Mammary epithelial cell (primary cell): Measurements from ENCODE around the gene SMIM36.

Experiments used
- EZH2 ChIP-seq: IDR thresholded peaks from 2 replicates; pipeline ENCODE4 v1.6.1; 2012; ENCODE audit warnings: low read length, inconsistent platforms, borderline replicate concordance
- TF ChIP-seq, protein P1 (sequence below), 2 donors: IDR thresholded peaks in 1 of 2; conservative IDR thresholded peaks in 1 of 2; 2 replicates each; pipeline ENCODE4 v1.5.1; 2011 to 2012; ENCODE audit warnings: inconsistent platforms in 2 of 2, low read length in 2 of 2, mild to moderate bottlenecking in 2 of 2, control low read depth in 1 of 2, low read depth in 1 of 2; ENCODE audit not compliant: insufficient read depth in 1 of 2; ENCODE audit errors: extremely low read depth in 1 of 2

DNA sequence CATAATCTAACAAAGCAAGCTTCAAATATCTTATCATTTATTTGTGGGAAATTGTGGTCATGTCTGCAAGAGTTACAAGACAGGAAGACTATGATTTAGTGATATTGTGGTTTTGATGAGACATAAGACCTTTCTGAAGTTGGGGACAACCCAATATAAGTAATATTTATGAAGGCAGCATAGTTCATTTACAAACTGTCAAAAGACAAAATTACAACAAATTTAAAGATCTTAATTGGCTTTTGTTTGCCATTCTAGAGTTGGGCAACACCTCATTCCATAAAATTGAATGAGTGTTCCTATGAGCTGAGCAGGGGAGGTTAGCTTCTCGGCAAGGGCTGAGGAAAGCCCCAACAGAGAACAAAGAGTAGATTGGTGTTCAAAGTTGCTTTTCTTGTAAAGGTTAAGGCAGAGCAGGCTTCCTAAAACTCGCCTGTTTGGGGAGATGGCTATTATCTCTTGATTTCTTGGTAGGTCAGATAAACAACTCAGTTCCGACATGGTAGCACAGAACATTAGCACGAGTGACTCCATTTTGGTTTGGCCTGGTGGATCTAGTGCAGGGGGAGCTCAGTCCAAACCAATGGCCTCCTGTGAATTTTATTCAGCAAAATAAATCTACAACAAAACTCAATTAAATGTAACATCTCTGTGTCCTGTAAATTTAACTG is 78.8 kb downstream of the SMIM36 start:
- TF ChIP-seq, protein P1, sequence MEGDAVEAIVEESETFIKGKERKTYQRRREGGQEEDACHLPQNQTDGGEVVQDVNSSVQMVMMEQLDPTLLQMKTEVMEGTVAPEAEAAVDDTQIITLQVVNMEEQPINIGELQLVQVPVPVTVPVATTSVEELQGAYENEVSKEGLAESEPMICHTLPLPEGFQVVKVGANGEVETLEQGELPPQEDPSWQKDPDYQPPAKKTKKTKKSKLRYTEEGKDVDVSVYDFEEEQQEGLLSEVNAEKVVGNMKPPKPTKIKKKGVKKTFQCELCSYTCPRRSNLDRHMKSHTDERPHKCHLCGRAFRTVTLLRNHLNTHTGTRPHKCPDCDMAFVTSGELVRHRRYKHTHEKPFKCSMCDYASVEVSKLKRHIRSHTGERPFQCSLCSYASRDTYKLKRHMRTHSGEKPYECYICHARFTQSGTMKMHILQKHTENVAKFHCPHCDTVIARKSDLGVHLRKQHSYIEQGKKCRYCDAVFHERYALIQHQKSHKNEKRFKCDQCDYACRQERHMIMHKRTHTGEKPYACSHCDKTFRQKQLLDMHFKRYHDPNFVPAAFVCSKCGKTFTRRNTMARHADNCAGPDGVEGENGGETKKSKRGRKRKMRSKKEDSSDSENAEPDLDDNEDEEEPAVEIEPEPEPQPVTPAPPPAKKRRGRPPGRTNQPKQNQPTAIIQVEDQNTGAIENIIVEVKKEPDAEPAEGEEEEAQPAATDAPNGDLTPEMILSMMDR (conservative IDR thresholded peaks at IDR 0.05 in 1 of 2, IDR thresholded peaks at IDR 0.05 in 1 of 2; ENCODE audit: extremely low read depth in 1 of 2, insufficient read depth in 1 of 2, low read depth in 1 of 2, low read length in 2 of 2) = no peak
- TF ChIP-seq EZH2 = no peak
